ENCODE measurements around the gene CLPX.

Gene CLPX

DNA sequence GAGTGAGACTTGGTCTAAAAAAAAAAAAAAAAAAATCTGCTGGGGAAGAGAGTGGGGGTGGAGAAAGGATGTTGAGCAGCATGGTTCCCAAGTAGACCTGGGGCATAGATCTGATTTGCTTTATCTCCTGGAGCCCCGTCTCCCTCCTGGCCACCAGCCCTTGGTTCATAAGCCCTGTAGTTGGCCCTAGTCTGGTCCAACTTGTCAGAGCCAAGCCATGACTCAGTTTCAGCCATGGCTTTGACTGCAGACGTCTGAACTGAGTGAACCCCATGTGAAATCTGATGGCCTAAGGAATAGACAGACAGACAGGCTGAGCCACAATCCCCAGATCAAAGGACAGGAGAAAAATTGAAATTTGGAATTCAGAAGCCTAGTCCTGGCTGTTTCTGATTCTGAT, 28.1 kb upstream of the CLPX start:
- TF ChIP-seq, protein P1, sequence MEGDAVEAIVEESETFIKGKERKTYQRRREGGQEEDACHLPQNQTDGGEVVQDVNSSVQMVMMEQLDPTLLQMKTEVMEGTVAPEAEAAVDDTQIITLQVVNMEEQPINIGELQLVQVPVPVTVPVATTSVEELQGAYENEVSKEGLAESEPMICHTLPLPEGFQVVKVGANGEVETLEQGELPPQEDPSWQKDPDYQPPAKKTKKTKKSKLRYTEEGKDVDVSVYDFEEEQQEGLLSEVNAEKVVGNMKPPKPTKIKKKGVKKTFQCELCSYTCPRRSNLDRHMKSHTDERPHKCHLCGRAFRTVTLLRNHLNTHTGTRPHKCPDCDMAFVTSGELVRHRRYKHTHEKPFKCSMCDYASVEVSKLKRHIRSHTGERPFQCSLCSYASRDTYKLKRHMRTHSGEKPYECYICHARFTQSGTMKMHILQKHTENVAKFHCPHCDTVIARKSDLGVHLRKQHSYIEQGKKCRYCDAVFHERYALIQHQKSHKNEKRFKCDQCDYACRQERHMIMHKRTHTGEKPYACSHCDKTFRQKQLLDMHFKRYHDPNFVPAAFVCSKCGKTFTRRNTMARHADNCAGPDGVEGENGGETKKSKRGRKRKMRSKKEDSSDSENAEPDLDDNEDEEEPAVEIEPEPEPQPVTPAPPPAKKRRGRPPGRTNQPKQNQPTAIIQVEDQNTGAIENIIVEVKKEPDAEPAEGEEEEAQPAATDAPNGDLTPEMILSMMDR (IDR thresholded peaks at IDR 0.05; ENCODE audit: low read depth, low read length, missing control alignments), result no peak
- in situ Hi-C loops (cut with HindIII; ENCODE audit: low sequenced_read_pairs), result no loop called here
- DNase-seq (ENCODE audit: low read depth), result no peak
- H3K4me3 ChIP-seq (ENCODE audit: low read depth, low read length), result no peak overlapping the region

DNA sequence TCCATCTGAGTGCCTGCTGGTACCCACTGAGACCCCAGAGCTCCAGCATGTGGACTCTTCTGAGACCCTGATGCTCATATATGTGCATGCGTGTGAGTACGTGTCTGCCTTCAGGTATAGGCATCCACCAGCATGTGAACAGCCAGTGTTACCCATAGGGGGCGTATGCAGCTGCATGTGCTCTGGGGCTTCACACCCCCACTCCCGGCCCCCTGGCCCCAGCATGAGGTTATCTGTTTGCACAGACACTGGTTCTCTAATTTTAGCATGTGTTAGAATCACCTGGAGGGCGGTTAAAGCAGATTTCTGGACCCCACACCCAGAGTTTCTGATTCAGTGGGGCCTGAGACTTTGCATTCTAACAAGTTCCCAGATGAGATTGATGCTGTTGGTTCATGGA, 27.0 kb upstream of the CLPX start:
- TF ChIP-seq, protein P1 (IDR thresholded peaks at IDR 0.05; ENCODE audit: low read depth, low read length, missing control alignments), result peak; percentile 41
- in situ Hi-C loops (cut with HindIII; ENCODE audit: low sequenced_read_pairs), result no loop called here
- no peak overlapping the region for H3K4me3 ChIP-seq (ENCODE audit: low read depth, low read length)
- no peak for DNase-seq (ENCODE audit: low read depth)

DNA sequence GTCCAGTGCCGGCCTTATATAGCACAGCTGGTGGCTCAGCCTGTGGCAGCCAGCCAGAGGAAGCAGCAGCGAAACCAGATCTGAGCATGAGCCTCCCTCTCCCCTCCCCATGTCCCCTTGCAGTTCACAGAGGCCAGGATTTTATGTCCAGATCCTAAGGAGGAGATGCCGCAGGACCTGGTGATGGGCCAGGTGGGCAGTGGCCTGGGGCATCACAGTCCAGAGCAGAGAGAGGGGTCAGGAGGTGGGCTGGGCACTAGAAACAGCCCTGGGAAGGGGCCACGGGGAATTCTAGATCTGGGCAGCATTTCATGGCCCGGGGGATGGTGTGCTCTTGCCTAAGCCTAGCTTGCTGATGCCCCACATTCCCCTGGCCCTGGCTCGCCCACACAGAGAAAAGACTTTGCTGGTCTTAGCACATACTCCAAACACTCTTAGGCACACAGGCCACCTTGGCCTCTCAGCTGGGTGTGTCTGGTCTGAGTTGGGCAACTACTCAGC, 26.4 kb upstream of the CLPX start:
- TF ChIP-seq, protein P1 (IDR thresholded peaks at IDR 0.05; ENCODE audit: low read depth, low read length, missing control alignments), result no peak
- in situ Hi-C loops (cut with HindIII; ENCODE audit: low sequenced_read_pairs), result no loop called here
- H3K4me3 ChIP-seq (ENCODE audit: low read depth, low read length), result no peak overlapping the region
- peak; percentile 31 for DNase-seq (ENCODE audit: low read depth)

DNA sequence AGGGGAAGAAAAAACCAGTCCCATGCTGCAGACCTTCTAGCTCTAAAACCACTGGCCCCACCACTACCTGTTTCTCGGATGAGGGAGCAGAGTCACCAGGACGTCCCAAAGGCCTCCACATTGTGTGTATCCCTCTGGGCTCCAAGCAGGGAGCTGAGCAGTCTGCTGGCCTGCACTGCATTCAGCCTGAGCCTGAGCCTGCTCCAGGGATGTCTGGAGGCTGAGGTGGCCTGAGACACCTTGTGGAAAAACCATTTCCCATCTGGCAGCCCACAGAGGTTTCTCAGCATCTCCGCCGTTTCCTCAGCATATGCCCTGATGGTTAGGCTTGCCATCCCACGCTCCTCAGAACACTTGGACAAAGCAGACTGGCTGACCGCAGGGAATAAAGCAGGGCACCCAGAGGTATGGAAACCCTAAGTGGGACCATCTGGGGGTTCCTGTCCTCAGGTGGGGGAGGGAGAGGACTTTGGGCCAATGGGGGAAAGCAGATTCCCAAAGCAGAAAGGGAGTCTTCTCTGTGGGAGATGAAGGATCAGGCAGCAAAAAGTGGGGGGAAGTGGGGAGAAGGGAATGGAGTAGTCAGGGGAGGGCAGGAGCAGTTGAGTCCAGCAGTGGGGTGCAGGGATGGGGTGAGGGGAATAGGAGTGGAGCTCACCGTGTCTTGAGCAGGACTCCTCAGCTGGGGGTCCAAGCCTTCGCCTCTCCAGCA, 25.8 kb upstream of the CLPX start, which contains the start of gene CILP:
Gene CILP (minus strand): TSS at position 704 of the 712 bp plus-strand sequence. CDS start 1,718 bp downstream, outside the sequence.
- no peak for DNase-seq (ENCODE audit: low read depth)
- TF ChIP-seq, protein P1 (IDR thresholded peaks at IDR 0.05; ENCODE audit: low read depth, low read length, missing control alignments), result no peak
- no peak within 1 kb of the TSS for H3K4me3 ChIP-seq (ENCODE audit: low read depth, low read length)
- in situ Hi-C loops (cut with HindIII; ENCODE audit: low sequenced_read_pairs), result no loop called here

DNA sequence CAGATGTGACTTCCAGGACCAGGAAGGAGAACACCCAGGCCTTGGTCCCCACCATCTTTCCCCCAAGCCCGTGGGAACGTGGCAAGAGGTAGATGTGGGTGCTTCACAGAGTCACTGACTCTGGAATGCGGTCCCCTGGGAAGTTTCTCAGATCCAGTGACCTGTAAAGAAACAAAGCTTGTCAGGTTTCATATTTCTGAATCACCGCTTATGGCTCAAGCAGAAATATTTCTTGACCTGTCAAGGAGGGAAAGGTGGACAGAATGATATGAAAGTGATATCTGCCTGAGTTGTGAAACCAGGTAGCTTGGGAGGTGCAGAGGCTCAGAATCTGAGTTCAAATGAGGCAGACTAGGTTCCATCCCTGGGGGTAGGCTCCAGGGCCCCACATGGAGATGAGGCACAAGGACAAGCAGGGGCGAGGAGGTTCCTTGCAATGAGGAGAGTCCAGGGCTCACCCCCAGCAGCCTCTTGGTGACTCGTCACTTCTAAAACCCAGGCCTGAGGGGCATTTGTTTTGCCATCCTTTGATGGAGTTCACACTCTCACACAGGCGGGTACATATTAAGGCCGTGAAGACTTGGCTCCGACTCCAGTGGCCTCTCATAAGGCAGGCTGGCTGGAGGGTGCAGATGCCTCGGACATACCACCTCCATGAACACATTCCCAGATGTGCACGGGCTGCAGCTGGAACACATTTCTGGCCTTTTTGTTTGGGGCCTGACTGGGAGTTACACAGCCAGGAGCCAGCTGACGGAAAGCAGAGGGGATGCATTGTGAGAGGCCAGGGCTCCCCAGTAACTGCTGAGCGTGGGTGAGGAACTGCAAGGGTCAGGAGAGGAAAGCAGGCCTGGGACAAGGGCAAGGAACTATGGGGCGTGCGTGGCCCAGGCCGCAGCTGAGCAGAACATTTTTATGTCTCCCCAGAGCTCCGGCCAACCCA, 24.8 kb upstream of the CLPX start:
- in situ Hi-C loops (cut with HindIII; ENCODE audit: low sequenced_read_pairs), result loop anchor here (5.0 kb wide), 1 partner anchor 47 kb away; no protein-coding TSS in a partner anchor
- TF ChIP-seq, protein P1 (IDR thresholded peaks at IDR 0.05; ENCODE audit: low read depth, low read length, missing control alignments), result no peak

DNA sequence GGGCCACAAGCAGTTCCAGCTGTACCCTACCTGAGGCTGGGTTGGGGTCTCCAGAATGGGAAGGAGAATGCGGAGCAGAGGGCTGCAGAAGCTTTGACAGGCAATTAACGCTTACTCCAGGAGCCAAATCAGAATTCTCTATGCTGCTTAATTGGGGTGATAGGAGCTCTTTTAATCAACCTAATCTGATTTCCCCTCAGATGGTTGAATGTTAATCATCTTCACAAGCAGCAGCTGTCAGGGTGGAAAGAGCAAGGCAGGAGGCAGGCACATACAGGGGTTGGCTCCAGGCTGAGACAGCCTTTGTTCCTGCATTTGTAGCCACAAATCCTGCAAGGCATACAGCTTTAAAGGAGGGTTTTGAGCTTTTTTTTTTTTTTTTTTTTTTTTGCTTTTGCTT, 23.5 kb upstream of the CLPX start:
- TF ChIP-seq, protein P1 (IDR thresholded peaks at IDR 0.05; ENCODE audit: low read depth, low read length, missing control alignments), result no peak
- no peak for DNase-seq (ENCODE audit: low read depth)
- H3K4me3 ChIP-seq (ENCODE audit: low read depth, low read length), result no peak overlapping the region
- in situ Hi-C loops (cut with HindIII; ENCODE audit: low sequenced_read_pairs), result loop anchor here (5.0 kb wide), 1 partner anchor 49 kb away; no protein-coding TSS in a partner anchor

More for the DNA sequence above, 24.8 kb upstream of the CLPX start:
- no peak overlapping the region for H3K4me3 ChIP-seq (ENCODE audit: low read depth, low read length)
- no peak for DNase-seq (ENCODE audit: low read depth)

All from astrocyte of the cerebellum (primary cell).